K562 (cell line): ENCODE data around the gene RERE. TPM values are rescaled to one million over a fixed set of nuclear protein-coding genes. Genes with fewer than 3 reads are reported as not detected.

Experiments used
- CTBP1 ChIP-seq: fragments of 450-650 bp; IDR thresholded peaks from 2 replicates; pipeline ENCODE4 v1.6.1; 2016; ENCODE audit warnings: borderline replicate concordance
- CXXC5 ChIP-seq: fragments of 250-450 bp; sonication (Bioruptor Pico); IDR thresholded peaks from 2 replicates; pipeline ENCODE4 v1.8.0; 2022; ENCODE audit warnings: inconsistent platforms, mild to moderate bottlenecking, moderate library complexity
- GATAD2B ChIP-seq: fragments of 450-650 bp; IDR thresholded peaks from 2 replicates; pipeline ENCODE4 v1.6.1; 2017; ENCODE audit warnings: mild to moderate bottlenecking, borderline replicate concordance
- HNRNPK ChIP-seq: fragments of 200-400 bp; formaldehyde crosslinking; IDR thresholded peaks from one replicate; pipeline ENCODE4 v1.6.1; 2018; ENCODE audit warnings: mild to moderate bottlenecking, low read depth, low read length; ENCODE audit not compliant: poor library complexity, severe bottlenecking
- JUND ChIP-seq, 2 experiments: IDR thresholded peaks; 2 replicates in 1 of 2; 3 replicates in 1 of 2; pipeline ENCODE4 v1.6.1; 2011; ENCODE audit warnings: borderline replicate concordance in 2 of 2, low read depth in 2 of 2, low read length in 2 of 2, improper control_type of control experiment in 1 of 2, missing biosample characterization in 1 of 2, missing genetic modification characterization in 1 of 2, missing genetic modification reagents in 1 of 2
- MBD2 ChIP-seq: sonication (generic); IDR thresholded peaks from 2 replicates; pipeline ENCODE4 v1.6.1; 2016; ENCODE audit warnings: low read depth, borderline replicate concordance
- MTA3 ChIP-seq: fragments of 450-650 bp; formaldehyde crosslinking; IDR thresholded peaks from 2 replicates; pipeline ENCODE4 v1.6.1; 2017; ENCODE audit warnings: mild to moderate bottlenecking, borderline replicate concordance
- NR2F6 ChIP-seq: fragments of 450-650 bp; formaldehyde crosslinking; IDR thresholded peaks from 2 replicates; pipeline ENCODE4 v1.4.0; 2020; ENCODE audit warnings: mild to moderate bottlenecking
- POLR3A ChIP-seq: IDR thresholded peaks from 2 replicates; pipeline ENCODE4 v1.6.1; 2011; ENCODE audit warnings: borderline replicate concordance, mild to moderate bottlenecking, moderate library complexity; ENCODE audit not compliant: insufficient read length, insufficient read depth; ENCODE audit errors: extremely low read depth
- POU5F1 ChIP-seq: fragments of 150-350 bp; IDR thresholded peaks from 2 replicates; pipeline ENCODE4 v1.6.1; 2014; ENCODE audit warnings: borderline replicate concordance, low read length, low read depth, mild to moderate bottlenecking; ENCODE audit not compliant: partially characterized antibody
- RBM17 ChIP-seq: fragments of 200-400 bp; formaldehyde crosslinking; IDR thresholded peaks from 2 replicates; pipeline ENCODE4 v1.6.1; 2017; ENCODE audit warnings: low read depth, mild to moderate bottlenecking, low read length, borderline replicate concordance
- SMARCC2 ChIP-seq: fragments of 450-650 bp; IDR thresholded peaks from 2 replicates; pipeline ENCODE4 v1.6.1; 2017; ENCODE audit warnings: antibody characterized with exemption, moderate library complexity, mild to moderate bottlenecking, low read depth
- SOX6 ChIP-seq: fragments of 450-650 bp; IDR thresholded peaks from 2 replicates; pipeline ENCODE4 v1.6.1; 2014; ENCODE audit warnings: mild to moderate bottlenecking
- STAG1 ChIP-seq: sonication (generic); formaldehyde crosslinking; IDR thresholded peaks from 2 replicates; pipeline ENCODE4 v1.5.0; 2020; ENCODE audit warnings: missing genetic modification reagents, borderline replicate concordance
- STAT5A ChIP-seq: IDR thresholded peaks from 2 replicates; pipeline ENCODE4 v1.6.1; 2012; ENCODE audit warnings: low read length, inconsistent platforms, borderline replicate concordance
- TCF7 ChIP-seq: sonication (generic); IDR thresholded peaks from 2 replicates; pipeline ENCODE4 v1.6.1; 2016; ENCODE audit warnings: antibody characterized with exemption, borderline replicate concordance
- THRAP3 ChIP-seq: fragments of 450-650 bp; IDR thresholded peaks from 2 replicates; pipeline ENCODE4 v1.6.1; 2016; ENCODE audit warnings: mild to moderate bottlenecking, inconsistent platforms, borderline replicate concordance
- U2AF2 ChIP-seq: fragments of 200-400 bp; formaldehyde crosslinking; optimal IDR thresholded peaks from 2 replicates; pipeline ENCODE3; 2017; ENCODE audit warnings: low read depth, mild to moderate bottlenecking, low read length
- ZBED1 ChIP-seq: IDR thresholded peaks from 2 replicates; pipeline ENCODE4 v1.6.1; 2014
- ZC3H8 ChIP-seq: fragments of 450-650 bp; IDR thresholded peaks from 2 replicates; pipeline ENCODE4 v1.6.1; 2017
- ZEB2 ChIP-seq: fragments of 450-650 bp; IDR thresholded peaks from 2 replicates; pipeline ENCODE4 v1.6.1; 2016
- ZKSCAN3 ChIP-seq: fragments of 250-450 bp; sonication (Bioruptor Pico); IDR thresholded peaks from 2 replicates; pipeline ENCODE4 v1.4.0; 2020
- ZNF3 ChIP-seq: fragments of 250-450 bp; sonication (Bioruptor Pico); IDR thresholded peaks from 2 replicates; pipeline ENCODE4 v1.5.0; 2021; ENCODE audit warnings: mild to moderate bottlenecking, moderate library complexity
- ZNF707 ChIP-seq: fragments of 250-450 bp; sonication (Bioruptor Pico); conservative IDR thresholded peaks from 2 replicates; pipeline ENCODE4 v1.8.0; 2022; ENCODE audit warnings: inconsistent platforms, mild to moderate bottlenecking, moderate library complexity
- ZZZ3 ChIP-seq: fragments of 450-650 bp; IDR thresholded peaks from 2 replicates; pipeline ENCODE4 v1.6.1; 2016; ENCODE audit warnings: antibody characterized with exemption, mild to moderate bottlenecking, moderate library complexity
- polyA plus RNA-seq, 8 experiments: library from polyadenylated mRNA; depleted of rRNA in 4 of 8; stranded (reverse) in 5 of 8; unstranded in 3 of 8; fragments of >200 nt; fragmentation: Nextera tagmentation in 2 of 8; fragmentation: Illumina TruSeq in 1 of 8; extraction: Ambion mirVana in 2 of 8; extraction: Trizol in 1 of 8; gene quantifications; 2 replicates each; pipeline versions ENCODE4 v1.2.1 to v1.2.3, GENCODE V29; 2011 to 2014; ENCODE audit warnings: inconsistent platforms in 1 of 8, missing spikeins in 1 of 8
- total RNA-seq, 7 experiments: library from RNA; depleted of rRNA in 6 of 7; stranded (reverse); fragments of >200 nt in 6 of 7; fragmentation: Illumina TruSeq in 2 of 7; extraction: Trizol in 2 of 7; gene quantifications; 2 replicates each; pipeline versions ENCODE4 v1.2.1 to v1.2.3, GENCODE V29; 2011 to 2021; ENCODE audit warnings: low replicate concordance in 1 of 7
- TF ChIP-seq, protein P1 (sequence below), 2 experiments: fragments of 450-650 bp in 1 of 2; sonication (generic) in 1 of 2; formaldehyde crosslinking in 1 of 2; IDR thresholded peaks in 1 of 2; conservative IDR thresholded peaks in 1 of 2; 2 replicates each; pipeline versions ENCODE4 v1.6.1 to v1.8.1; 2016 to 2023; ENCODE audit warnings: mild to moderate bottlenecking in 2 of 2, moderate library complexity in 2 of 2, inconsistent platforms in 1 of 2, missing genetic modification reagents in 1 of 2
- TF ChIP-seq, protein P2 (sequence below): sonication (generic); formaldehyde crosslinking; IDR thresholded peaks from 2 replicates; pipeline ENCODE4 v1.8.0; 2022; ENCODE audit warnings: missing genetic modification reagents, mild to moderate bottlenecking, borderline replicate concordance
- TF ChIP-seq, protein P3 (sequence below): fragments of 250-450 bp; sonication (Bioruptor Pico); IDR thresholded peaks from 2 replicates; pipeline ENCODE4 v1.9.0; 2021; ENCODE audit warnings: mild to moderate bottlenecking, inconsistent platforms

RERE gene
- total and polyA plus RNA-seq, 9 of the 15 experiments (the other 6 are each of a cell fraction or from before 2014, with no cell fraction given) = 3.0 to 51.5 (median 13.4) TPM

DNA sequence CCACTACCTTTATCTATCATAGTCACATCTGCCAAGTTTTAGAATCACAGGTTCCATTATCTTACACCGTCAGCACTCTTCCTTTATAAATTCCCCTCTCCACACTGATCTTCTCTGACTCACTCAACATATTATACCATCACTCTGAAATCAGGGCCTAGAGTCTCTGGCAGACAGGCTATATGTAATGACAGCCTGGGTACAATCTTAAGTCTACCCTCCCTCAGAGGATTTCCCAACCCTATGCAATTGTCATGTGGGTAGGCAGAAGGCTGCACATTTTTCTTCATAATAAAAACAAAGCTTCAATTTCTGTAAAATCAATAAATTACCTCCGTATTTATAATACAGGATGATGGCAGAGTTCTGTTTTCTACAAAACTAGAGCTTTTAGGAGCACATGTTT is 138.0 kb downstream of the RERE start (continued):
- no peak for TF ChIP-seq ZNF3
- 0 out of 2 replicates have a peak, but pooled peaks have one; percentile 23 for TF ChIP-seq JUND (IDR thresholded peaks at IDR 0.05; ENCODE audit: borderline replicate concordance, low read depth, low read length)
- TF ChIP-seq JUND (tag; IDR thresholded peaks at IDR 0.05; ENCODE audit: borderline replicate concordance, low read depth, low read length) = no peak
- TF ChIP-seq, protein P1, sequence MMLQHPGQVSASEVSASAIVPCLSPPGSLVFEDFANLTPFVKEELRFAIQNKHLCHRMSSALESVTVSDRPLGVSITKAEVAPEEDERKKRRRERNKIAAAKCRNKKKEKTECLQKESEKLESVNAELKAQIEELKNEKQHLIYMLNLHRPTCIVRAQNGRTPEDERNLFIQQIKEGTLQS (IDR thresholded peaks at IDR 0.05) = peak; percentile 38; the same call in 1 of the 2 replicates
- TF ChIP-seq, protein P1 (CRISPR knock-in tag; conservative IDR thresholded peaks at IDR 0.05) = no peak
- TF ChIP-seq, protein P2, sequence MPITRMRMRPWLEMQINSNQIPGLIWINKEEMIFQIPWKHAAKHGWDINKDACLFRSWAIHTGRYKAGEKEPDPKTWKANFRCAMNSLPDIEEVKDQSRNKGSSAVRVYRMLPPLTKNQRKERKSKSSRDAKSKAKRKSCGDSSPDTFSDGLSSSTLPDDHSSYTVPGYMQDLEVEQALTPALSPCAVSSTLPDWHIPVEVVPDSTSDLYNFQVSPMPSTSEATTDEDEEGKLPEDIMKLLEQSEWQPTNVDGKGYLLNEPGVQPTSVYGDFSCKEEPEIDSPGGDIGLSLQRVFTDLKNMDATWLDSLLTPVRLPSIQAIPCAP = no peak
- TF ChIP-seq THRAP3 = no peak
- no peak for TF ChIP-seq ZNF707
- peak; percentile 16; the same call in 1 of the 2 replicates for TF ChIP-seq CXXC5 (CRISPR knock-in tag)
- TF ChIP-seq ZZZ3 = no peak
- TF ChIP-seq HNRNPK = no peak
- TF ChIP-seq TCF7 = no peak
- TF ChIP-seq MBD2 = no peak
- no peak for TF ChIP-seq RBM17
- TF ChIP-seq SMARCC2 = no peak
- no peak for TF ChIP-seq ZBED1
- TF ChIP-seq ZEB2 = no peak
- TF ChIP-seq GATAD2B = no peak
- TF ChIP-seq STAT5A = peak; percentile 31; the same call in 1 of the 2 replicates
- no peak for TF ChIP-seq NR2F6
- TF ChIP-seq, protein P3, sequence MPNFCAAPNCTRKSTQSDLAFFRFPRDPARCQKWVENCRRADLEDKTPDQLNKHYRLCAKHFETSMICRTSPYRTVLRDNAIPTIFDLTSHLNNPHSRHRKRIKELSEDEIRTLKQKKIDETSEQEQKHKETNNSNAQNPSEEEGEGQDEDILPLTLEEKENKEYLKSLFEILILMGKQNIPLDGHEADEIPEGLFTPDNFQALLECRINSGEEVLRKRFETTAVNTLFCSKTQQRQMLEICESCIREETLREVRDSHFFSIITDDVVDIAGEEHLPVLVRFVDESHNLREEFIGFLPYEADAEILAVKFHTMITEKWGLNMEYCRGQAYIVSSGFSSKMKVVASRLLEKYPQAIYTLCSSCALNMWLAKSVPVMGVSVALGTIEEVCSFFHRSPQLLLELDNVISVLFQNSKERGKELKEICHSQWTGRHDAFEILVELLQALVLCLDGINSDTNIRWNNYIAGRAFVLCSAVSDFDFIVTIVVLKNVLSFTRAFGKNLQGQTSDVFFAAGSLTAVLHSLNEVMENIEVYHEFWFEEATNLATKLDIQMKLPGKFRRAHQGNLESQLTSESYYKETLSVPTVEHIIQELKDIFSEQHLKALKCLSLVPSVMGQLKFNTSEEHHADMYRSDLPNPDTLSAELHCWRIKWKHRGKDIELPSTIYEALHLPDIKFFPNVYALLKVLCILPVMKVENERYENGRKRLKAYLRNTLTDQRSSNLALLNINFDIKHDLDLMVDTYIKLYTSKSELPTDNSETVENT (CRISPR knock-in tag) = no peak
- no peak for TF ChIP-seq ZC3H8
- TF ChIP-seq STAG1 (CRISPR knock-in tag) = no peak
- TF ChIP-seq CTBP1 = no peak
- TF ChIP-seq POU5F1 = no peak
- no peak for TF ChIP-seq U2AF2
- TF ChIP-seq SOX6 = 0 out of 2 replicates have a peak, but pooled peaks have one; percentile 20
- TF ChIP-seq MTA3 = no peak
- TF ChIP-seq ZKSCAN3 (CRISPR knock-in tag) = no peak
- no peak for TF ChIP-seq POLR3A
